GM18499 (cell line): ENCODE measurements around the gene PLG.
"Not testable (repeated sequence)": the region's sequence is repeated elsewhere in the genome, so short reads cannot be mapped to it uniquely, and the experiment has no call there.

Source experiments
- ATAC-seq: cut with Tn5 transposase; IDR thresholded peaks from one replicate; pipeline ENCODE4 v1.9.1; 2021; ENCODE audit warnings: moderate number of reproducible peaks; ENCODE audit not compliant: insufficient read depth, unreplicated experiment

Gene PLG

DNA sequence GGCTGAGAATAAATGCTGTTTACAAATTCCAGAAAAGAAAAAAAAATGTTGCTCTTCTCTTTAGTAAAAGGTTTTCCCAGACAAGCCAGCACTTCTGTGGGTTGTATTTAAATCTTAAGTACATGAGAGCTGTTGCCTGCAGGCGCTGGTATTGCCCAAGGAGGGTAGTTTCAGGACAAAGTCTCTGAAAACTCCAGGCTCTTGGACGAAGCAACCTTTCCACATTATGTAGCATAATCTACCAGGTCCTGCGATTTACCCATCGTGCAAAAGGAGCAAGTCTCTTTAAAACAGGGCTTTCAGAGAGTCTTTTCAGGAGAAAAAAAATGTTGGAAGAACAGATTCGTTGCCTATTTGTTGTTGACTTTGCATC lies 65.6 kb downstream of the PLG start:
- ATAC-seq = no peak

DNA sequence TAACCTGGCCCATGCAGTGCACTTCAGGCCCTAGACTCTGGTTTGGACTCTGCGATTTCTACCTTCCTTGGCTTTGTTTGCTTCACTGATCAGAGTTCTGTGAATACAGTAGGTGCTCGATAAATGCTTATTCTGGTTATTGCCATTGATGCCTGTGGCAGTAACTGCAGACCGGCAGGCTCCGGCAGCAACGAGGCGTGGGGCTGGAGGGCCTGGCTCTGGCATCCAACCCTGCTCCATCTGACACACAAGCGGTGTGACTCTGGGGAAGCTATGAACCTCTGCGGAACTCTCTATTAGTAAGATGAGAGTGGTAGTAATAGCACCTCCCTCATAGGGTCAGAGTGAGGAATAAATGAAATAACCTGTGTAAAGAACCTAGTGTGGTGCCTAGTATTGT lies 66.1 kb downstream of the PLG start:
- no peak for ATAC-seq

DNA sequence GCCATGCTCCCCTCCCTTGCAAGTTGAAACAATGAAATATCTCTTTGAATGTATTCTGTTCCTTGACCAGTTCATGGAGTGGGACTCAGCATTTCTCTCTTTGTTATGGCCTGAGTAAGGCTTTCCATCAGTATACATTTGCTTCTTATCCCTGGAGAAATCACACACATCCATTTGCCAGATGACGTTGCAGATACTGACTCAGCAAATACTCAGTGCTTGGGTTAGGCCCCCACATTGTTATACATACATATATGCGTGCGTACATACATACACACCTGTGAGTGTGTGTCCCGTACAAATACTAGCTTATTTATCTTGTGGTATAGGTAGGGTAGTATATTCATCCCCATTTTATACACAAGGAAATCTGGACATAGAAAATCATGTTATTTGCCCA lies 72.4 kb downstream of the PLG start:
- no peak for ATAC-seq

DNA sequence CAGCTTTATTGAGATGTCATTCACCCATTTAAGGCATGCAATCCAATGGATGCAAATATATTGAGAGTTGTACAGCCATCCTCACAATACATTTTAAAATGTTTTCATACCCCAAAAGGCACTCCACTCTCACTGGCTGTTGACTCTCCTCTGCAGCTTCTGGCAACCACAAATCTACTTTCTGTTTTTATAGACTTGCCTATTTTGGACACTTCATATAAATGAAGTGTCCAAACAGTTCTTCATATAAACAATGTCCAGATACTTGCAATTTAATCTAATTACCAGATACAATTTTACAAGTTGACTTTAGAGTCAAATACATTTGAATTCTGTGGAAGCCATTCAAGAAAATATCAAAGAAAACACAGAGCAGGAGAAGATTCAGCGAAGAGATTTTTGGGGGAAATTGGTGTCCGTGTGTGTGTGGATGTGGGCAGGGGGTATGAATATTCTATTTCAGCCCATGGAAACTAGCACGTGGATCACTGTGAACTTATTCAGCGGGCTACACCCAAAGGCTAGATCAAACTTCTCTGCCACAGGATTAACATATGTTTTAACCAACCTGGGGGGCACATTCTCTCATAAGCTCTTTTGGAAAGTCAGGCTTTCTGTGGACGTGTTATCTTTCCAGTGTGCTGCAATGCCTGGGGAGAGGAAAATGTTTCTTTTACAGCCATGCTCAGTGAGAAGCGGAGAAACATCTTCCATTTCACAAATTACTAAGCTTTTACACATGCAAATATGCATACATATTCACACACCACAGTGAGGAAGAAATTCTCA lies 73.9 kb downstream of the PLG start:
- ATAC-seq = peak; percentile 60

DNA sequence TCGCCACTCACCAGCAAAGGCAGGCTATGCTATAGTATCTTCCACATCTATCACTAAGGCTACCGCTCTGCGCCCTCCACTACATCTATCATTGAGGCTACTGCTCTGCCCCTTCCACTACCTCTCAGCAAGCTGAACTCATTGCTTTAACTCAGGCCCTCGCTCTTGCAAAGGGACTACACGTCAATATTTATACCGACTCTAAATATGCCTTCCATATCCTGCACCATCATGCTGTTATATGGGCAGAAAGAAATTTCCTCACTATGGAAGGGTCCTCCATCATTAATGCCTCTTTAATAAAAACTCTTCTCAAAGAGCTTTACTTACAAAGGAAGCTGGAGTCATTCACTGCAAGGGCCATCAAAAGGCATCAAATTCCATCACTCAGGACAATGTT lies 77.1 kb downstream of the PLG start:
- not testable (repeated sequence) for ATAC-seq

DNA sequence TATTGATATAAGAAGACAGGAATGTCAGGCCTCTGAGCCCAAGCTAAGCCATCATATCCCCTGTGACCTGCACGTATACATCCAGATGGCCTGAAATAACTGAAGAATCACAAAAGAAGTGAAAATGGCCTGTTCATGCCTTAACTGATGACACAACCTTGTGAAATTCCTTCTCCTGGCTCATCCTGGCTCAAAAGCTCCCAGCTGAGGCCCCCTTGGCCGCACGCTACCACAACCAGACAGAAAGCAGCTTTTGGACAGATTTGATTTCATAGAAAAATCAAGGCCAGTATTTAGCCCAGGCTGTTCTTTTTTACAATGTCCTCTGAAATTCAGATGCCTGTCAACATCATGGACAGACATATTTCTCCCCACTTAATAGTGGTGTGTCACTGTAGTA lies 78.6 kb downstream of the PLG start:
- ATAC-seq = not testable (repeated sequence)

DNA sequence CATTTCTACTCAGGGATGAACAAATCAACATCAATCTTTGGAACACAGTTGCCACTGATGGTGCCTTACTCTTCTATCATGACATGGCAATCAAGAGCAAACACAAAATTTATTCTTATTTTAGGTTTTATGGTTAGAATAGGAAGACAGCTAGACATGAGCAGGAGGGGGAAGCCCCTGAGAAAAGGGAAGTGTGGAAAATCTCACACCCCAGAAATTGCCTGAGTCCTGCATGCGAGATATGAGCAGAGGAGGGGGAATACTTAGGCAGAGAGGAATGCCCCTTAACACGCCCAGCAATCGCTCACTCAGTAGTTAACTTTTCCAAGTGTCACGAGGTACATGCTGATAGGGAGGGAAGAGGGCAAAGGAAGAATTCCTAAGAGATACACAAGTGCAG lies 79.3 kb downstream of the PLG start:
- no peak for ATAC-seq

DNA sequence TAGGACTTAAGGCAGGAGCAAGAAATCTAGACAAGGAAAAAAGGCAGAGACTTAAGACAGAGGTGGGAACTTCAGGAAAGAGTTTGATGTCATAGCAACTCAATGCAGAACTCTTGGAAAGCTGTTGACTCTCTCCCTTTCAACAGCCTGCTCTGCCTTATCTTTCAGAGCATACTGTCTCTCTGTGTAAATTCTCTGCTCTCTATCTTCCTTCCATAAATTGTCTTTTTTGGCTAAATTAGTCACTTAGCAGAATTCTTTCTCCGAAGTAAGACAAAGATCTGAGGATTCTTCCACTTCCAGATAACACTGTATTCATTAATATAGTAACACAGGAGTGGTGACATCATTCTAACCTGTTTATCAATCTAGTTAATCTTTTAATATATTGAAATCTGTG lies 80.2 kb downstream of the PLG start:
- no peak for ATAC-seq

DNA sequence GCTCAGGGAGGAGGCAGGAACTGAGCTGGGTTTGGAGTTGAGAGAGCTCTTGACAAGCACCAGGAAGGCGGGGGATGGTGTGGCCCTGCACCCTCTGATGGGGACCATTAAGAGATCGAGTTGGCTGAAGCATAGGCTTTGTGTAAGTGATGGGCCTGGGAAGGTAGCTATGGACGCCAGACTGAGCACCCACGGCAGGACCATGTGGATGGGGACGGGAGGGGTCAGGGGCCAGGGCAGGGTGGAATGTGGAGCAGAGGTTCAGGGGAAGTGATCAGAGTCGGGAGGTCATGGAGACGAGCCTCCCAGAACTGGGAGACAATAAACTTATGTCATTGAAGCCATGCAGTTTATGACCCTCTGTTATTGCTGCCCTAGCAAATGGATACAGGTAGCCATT lies 81.7 kb downstream of the PLG start:
- ATAC-seq = no peak

DNA sequence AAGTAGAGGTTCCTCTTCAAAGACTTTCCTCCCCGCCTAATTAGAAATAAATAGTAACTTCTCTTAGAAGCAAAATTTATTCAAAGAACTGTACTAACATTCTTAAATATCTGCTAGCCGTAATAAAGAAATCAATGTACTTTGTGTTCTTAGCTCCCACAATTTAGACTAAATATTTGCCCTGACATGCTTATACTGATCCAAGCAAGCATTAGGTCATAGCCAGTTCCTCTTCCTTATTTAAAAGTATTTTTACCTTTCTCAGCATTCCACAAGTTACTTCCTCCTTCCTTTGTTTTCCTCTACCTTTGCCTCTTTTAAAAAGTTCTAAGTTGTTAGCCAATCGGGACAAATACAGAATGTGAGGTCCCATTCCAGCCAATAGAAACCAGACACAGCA lies 86.1 kb downstream of the PLG start:
- ATAC-seq = not testable (repeated sequence)

DNA sequence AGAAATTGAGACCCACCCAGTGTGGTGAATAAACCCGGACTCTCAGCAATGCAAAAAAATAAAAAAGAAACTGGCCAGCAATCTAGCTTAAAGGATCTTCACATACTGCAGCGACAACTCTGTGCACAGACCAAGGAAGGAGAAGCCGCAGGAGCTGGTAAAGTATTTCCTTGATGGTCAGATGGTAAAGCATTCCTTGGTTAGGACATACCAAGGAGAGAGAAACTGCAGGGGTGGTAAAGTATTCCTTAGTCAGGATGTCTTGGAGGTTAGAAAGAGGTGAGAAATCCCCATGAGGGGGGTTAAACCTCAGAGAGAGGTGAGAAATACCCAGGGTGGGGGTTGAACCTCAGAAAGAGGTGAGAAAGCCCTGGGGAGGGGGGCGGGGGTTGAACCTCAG lies 86.8 kb downstream of the PLG start:
- ATAC-seq = no peak

DNA sequence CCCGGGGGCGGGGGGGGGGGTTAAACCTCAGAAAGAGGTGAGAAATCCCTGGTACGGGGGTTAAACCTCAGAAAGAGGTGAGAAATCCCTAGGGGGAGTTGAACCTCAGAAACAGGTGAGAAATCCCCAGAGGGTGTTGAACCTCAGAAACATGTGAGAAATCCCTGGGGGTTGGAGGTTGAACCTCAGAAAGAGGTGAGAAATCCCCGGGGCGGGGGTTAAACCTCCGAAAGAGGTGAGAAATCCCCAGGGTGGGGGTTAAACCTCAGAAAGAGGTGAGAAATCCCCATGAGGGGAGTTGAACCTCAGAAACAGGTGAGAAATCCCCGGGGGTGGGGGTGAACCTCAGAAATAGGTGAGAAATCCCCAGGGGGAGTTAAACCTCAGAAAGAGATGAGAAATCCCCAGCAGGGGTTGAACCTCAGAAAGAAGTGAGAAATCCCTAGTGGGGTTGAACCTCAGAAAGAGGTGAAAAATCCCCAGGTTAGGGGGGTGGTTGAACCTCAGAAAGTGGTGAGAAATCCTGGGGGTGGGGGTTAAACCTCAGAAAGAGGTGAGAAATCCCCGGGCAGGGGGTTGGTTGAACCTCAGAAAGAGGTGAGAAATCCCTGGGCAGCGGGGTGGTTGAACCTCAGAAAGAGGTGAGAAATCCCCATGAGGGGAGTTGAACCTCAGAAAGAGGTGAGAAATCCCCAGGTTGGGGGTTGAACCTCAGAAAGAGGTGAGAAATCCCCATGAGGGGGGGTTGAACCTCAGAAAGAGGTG lies 87.4 kb downstream of the PLG start:
- ATAC-seq = no peak

DNA sequence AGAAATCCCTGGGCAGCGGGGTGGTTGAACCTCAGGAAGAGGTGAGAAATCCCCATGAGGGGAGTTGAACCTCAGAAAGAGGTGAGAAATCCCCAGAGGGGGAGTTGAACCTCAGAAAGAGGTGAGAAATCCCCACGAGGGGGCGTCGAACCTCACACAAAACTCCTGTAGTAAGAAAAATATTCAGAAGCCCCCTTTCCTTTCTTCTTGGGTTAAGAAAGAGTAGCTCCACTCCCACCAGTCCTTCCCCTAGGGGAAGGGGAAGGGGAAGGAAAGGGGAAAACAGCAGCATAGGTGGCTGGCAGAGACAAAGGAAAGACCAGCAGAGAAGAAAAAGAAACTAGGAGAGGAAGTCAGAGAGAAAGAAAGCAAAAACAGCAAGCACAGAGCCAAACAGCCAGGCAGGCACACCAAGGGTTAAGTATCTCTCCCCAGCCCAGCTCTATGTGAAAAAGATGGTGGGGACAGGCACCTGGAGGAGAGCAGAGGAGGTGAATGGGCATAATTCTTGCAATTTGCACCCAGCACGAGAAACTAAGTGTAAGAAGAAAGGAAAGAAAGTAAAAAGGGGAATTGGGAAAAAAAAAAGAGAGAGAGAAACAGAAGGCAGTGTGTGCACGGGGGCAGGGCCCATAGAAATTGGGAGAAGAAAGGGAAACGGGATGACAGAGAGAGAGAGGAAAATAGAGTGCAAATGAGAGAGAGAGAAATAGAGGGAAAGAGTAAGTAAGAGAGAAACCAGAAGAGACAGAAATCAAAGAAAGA lies 88.2 kb downstream of the PLG start:
- ATAC-seq = no peak

DNA sequence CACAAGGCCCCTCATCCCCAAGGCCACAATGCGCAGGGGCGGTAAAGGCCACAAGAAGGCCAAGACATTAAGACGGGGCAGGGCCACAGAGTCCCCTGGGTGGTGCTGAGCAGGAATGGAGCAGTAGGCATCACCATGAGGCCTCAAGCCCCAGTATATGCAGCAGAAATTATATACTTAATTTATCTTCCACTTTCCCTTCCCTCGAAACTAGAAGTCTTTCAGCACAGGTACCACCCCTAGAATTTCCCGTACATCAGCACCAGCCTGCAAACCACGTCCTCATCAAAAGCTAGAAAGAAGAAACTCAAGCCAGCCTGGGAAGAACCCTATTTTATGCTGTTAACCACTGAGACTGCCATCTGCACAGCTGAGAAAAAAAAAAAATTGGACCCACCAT lies 89.4 kb downstream of the PLG start:
- ATAC-seq = peak; percentile 70

DNA sequence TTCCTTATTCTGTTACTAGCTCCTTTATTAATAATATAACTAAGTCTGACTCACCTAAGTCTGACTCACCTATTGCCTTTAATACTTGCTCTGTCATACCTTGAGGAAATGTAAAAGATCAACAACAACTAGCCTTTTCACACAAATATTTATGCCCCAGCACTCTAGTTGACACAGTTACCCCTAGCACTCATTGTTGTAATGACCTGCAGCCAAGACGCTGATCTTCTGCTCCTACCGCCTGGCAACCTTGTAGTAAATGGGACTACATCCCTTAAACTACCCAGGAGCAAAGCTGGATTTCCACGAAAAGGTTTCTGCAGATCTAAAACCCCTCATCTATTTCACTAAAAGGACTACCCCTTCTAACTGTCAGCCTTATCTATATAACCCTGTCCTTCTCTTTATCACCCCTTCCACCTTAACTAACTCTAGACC lies 90.0 kb downstream of the PLG start:
- ATAC-seq = peak; percentile 42

DNA sequence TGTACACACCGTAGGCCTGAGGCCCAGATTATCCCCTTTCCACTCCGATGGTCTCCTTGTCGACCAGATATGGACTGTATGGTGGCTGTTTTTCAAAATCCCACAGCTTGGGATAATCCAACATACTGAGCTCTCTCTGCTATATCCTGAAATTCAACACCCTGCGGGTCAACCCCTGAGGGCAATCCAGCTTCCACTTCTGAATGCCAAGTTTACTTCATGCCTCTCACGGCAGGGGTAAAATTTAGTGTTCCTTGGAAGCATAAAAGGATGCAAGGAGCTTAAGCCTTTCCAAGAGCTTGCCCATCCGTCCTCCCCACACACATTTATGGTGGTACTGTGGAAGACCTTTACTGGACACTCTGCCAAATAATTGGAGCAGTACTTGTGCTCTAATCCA lies 90.7 kb downstream of the PLG start:
- no peak for ATAC-seq

DNA sequence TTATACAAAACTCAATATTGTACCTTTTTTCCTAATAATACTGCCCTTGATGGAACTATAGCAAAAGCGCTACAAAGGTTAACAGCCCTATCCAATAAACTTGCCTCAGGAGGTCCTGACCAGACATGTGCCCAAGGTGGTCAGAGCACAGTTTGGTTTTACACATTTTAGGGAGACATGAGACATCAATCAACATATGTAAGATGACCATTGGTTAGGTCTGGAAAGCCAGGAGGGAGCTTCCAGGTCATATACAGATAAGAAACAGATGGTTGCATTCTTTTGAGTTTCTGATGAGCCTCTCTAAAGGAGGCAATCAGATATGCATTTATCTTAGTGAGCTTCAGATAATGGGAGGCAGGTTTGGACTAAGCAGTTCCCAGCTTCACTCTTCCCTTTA lies 91.6 kb downstream of the PLG start:
- no peak for ATAC-seq

DNA sequence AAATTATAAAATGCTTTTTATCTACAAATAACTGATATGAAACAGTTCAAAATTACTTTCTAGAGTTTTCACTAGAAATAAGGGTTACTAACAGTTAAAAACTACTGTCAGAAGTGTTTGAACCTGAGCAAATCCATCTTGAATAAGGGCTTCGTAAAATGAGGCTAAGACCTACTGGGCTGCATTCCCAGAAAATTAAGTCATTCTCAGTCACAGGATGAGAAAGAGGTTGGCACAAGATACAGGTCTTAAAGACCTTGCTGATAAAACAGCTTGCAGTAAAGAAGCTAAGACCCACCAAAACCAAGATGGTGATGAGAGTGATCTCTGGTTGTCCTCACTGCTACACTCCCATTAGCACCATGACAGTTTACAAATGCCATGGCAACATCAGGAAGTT lies 93.7 kb downstream of the PLG start:
- ATAC-seq = no peak

DNA sequence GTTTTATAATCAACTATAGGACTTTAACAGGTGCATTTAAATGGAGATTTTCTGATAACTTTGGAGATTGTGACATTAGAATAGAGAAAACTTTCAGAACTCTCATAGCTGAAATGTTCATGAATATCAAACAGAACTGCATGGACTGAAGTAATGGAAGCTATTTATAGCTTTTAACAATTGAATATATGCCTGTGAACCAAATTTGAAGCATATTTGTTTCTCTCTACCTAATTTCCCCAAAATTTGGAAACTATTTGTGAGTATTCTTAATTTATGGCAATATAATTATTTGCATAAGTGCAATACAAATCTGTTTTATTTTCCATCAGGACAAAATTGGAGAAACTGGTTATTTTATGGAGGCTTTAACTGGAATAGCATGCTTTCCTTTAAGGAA lies 96.6 kb downstream of the PLG start:
- no peak for ATAC-seq

DNA sequence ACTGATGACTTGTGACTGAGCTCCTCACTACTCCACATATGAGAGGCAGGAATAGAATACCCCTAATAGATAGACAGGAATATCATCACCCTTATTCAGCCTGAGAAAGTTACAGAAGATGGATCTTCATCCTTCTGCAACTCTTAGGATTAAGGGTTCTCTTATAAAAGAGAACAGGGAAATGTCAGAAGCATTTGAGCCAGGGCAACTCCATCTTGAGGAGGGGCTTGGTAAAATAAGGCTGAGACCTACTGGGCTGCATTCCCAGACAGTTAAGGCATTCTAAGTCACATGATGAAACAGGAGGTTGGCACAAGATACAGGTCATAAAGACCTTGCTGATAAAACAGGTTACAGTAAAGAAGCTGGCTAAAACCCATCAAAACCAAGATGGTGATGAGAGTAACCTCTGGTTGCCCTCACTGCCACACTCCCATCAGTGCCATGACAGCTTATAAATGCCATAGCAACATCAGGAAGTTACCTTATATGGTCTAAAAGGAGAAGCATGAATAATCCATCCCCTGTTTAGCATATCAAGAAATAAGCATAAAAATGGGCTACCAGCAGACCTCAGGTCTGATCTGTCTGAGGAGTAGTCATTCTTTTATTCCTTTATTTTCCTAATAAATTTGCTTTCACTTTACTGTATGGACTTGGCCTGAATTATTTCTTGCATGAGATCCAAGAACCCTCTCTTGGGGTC lies 97.9 kb downstream of the PLG start:
- ATAC-seq = no peak

DNA sequence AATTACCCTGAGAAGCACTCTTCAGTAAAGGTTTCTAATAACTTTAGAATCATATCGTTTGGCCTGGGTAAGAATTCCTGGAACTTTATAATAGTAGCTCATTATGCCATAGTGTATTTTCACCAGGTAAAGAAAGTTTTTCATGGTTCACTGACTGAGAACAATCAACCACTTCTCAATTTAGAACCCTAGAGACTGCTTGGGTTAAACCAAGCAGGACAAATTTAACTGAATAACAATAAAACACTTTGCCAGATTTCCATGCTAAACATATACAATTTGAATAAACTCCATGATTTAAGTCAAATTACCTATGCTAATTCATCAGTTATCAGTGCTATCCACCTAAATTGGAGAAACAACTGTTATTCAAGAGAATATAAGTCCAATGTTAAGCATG lies 99.4 kb downstream of the PLG start:
- no peak for ATAC-seq
